HG02885 (cell line): ENCODE data around the gene GOLGA6L4.
"Not testable (repeated sequence)": the region's sequence is repeated elsewhere in the genome, so short reads cannot be mapped to it uniquely, and the experiment has no call there.

ENCODE experiments used
- ATAC-seq: cut with Tn5 transposase; IDR thresholded peaks from one replicate; pipeline ENCODE4 v1.9.1; 2021; ENCODE audit warnings: mild to moderate bottlenecking; ENCODE audit not compliant: unreplicated experiment, poor library complexity

GOLGA6L4 gene, protein sequence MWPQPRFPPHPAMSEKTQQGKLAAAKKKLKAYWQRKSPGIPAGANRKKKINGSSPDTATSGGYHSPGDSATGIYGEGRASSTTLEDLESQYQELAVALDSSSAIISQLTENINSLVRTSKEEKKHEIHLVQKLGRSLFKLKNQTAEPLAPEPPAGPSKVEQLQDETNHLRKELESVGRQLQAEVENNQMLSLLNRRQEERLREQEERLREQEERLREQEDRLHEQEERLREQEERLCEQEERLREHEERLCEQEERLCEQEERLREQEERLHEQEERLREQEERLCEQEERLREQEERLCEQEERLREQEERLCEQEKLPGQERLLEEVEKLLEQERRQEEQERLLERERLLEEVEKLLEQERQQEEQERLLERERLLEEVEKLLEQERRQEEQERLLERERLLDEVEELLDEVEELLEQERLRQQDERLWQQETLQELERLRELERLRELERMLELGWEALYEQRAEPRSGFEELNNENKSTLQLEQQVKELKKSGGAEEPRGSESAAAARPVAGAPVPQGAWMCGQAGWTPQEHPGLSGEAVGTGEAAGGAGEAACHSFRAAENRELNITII

DNA sequence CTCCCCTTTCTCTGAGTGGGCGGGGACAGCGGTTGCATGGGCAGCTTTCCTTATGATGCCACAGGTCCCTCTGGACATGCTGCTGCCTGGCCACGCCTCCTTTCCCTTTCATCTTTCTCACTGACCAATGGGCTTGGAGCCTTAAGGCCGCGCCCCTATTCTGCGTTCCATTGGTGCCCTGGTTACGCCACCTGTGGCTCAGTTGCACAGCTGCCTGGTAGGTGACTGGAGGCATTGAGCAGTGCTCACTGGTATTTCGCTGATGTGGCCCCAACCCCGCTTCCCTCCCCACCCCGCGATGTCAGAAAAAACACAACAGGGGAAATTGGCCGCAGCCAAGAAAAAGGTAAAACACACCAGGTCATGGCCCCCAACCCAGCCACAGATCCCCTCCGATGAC is at the start of gene GOLGA6L4:
Gene GOLGA6L4, plus strand, starts transcription at position 201 of the 400 bp plus-strand sequence. Its CDS starts 62 bp downstream, at position 263.
- not testable (repeated sequence) for ATAC-seq

DNA sequence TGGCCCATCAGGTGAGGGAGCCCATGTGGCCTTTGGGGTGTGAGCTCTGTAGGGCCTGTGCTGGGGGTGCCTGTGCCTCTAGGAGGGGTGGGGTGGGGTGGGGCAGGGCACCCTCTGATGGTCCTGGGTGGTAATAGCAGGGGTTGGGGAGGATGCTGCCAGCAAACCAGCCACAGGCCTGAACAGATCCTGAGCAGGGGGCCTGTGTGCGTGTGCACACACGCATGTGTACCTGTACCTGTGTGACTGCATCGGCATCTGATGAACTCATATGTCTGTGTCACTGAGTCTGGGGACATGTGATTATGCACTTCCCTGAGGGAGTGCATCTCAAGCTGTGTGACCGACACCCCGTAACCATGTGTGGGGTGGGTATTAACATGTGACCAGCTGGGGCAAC is 42.6 kb upstream of the GOLGA6L4 start:
- not testable (repeated sequence) for ATAC-seq

DNA sequence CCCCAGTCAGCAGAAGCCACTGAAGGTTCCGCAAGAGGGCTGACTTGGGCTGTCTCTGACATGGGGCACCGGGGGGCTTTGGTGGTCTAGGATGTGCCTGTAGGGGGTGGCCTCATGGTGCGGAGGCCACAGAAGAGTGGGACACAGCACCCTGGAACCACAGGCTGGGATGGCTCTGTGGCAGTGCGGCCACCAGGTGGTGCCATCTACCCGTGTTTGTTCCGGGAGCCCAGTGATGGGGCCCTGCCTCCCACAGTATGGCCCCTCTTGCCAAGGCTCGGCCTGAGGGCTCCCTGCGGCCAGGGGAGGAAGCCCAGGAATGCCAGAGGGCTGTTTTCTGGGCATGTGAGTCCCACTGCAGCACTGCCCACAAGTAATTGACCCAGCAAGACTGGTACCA is 40.0 kb upstream of the GOLGA6L4 start:
- ATAC-seq: peak; percentile 91

DNA sequence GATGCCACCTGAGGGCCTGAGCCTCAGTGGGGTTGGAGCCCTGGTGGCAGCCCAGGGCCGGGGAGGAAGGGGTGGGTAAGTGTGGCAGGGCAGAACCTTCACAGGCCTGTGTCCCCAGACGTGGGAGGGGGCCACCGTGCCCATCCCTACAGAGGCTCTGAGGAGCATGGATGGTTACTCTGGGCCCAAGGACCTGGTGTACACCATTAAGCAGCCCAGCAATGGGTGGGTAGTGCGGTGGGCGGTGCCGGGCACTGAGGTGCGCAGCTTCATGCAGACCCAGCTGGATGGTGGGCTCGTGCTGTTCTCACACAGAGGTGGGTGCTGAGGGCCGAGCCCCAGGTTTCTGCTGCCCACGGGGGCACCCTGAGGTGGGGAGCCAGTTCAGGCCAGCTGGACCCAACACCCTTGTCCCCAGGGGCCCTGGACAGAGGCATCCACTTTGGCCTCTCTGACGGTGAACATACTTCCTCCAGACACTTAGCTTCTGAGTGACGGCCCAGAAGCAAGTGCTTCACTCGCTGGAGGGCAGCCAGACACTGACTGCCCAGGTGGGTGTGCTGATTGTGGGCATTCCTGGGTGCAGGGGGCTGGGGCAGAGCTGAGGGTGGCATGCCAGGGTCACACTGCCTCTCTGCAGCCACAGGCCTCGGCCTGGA is 38.9 kb upstream of the GOLGA6L4 start:
- not testable (repeated sequence) for ATAC-seq

DNA sequence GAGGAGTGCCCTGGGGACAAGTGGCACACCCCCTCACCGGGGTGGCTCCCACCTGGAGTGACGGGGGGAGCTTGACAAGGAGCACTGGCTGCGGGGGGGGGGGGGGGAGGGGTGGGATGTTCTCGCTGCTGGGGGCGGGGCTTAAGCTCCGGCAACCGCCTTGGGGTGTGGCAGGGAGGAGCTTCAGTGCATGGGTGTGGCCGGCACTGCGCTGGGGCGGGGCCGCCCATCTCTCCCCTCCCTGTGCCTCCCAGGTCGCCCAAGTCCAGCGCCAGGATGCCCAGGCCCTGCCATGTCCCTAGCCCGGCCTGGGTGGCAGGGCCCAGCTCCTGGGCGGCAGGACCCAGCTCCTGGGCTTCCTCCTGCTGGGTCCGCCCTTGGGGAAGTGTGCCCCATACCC is 35.7 kb upstream of the GOLGA6L4 start:
- ATAC-seq: not testable (repeated sequence)

DNA sequence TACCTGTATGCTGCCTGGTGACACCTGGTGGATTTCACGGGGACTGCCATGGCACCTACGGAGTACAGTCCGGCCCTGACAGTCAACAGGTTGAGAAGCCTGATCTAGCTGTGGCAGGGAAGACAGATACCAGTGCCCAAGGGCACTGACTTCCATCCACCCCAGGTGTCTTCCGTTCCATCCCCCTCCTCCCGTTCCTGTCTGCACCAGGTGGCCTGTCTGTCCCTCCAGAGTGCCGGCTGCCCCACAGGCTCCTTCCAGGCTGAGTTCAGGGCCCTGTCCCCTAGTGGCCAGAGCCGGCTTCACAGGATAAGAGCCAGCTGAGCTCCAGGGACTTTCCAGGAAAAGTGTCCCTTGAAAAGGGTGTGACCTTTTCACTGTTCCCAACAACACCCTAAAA is 10.9 kb downstream of the GOLGA6L4 start:
- not testable (repeated sequence) for ATAC-seq
